ENCODE results near the gene CLEC4F. TPM values are rescaled to one million over a fixed set of nuclear protein-coding genes. Genes with fewer than 3 reads are reported as not detected.

Gene CLEC4F
- total RNA-seq, 6 experiments from 2014 or later, result not detected

GRCh38 chr2:70833246-70833645 is 12.8 kb upstream of the CLEC4F start:
- intact Hi-C loops (cut with DNase I), result no loop called here
- Histone ChIP-seq H3K27me3 (no peaks in the 10 kb centered on the region), H3K36me3 (no peaks in the 10 kb centered on the region), H3K9me3 (no peaks in the 10 kb centered on the region), H3K4me3 (no peak overlapping the region), H3K4me1 (no peaks in the 10 kb centered on the region), H3K27ac (no peak overlapping the region)
- DNase-seq (no peak), ATAC-seq (no peak)
- no peak for TF ChIP-seq POLR2A (IDR thresholded peaks at IDR 0.05)
- TF ChIP-seq, protein P1, sequence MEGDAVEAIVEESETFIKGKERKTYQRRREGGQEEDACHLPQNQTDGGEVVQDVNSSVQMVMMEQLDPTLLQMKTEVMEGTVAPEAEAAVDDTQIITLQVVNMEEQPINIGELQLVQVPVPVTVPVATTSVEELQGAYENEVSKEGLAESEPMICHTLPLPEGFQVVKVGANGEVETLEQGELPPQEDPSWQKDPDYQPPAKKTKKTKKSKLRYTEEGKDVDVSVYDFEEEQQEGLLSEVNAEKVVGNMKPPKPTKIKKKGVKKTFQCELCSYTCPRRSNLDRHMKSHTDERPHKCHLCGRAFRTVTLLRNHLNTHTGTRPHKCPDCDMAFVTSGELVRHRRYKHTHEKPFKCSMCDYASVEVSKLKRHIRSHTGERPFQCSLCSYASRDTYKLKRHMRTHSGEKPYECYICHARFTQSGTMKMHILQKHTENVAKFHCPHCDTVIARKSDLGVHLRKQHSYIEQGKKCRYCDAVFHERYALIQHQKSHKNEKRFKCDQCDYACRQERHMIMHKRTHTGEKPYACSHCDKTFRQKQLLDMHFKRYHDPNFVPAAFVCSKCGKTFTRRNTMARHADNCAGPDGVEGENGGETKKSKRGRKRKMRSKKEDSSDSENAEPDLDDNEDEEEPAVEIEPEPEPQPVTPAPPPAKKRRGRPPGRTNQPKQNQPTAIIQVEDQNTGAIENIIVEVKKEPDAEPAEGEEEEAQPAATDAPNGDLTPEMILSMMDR (IDR thresholded peaks at IDR 0.05), result no peak
- 67% methylated on average over 1 of the region's 1 CpG for WGBS (ENCODE audit: insufficient coverage, low coverage, low lambda C conversion rate, missing lambda C conversion rate)

- H3K9me3 ChIP-seq, result no peaks in the 10 kb centered on the region
- no peaks in the 10 kb centered on the region for H3K36me3 ChIP-seq
- H3K27ac ChIP-seq, result no peak overlapping the region
- DNase-seq (no peak), ATAC-seq (no peak)
- intact Hi-C loops (cut with DNase I), result no loop called here
- H3K4me1 ChIP-seq, result no peaks in the 10 kb centered on the region
- H3K4me3 ChIP-seq, result no peak overlapping the region
- WGBS (ENCODE audit: insufficient coverage, low coverage, low lambda C conversion rate, missing lambda C conversion rate), result 80% methylated on average over 1 of the region's 2 CpGs
- no peak for TF ChIP-seq POLR2A (IDR thresholded peaks at IDR 0.05)
- TF ChIP-seq, protein P1 (IDR thresholded peaks at IDR 0.05), result no peak
- H3K27me3 ChIP-seq, result no peaks in the 10 kb centered on the region
Measured at GRCh38 chr2:70832386-70832785, 12.0 kb upstream of the CLEC4F start.

- no peak for TF ChIP-seq POLR2A (IDR thresholded peaks at IDR 0.05)
- TF ChIP-seq, protein P1 (IDR thresholded peaks at IDR 0.05), result no peak
- DNase-seq, result no peak
- 14% methylated on average over 2 of the region's 6 CpGs for WGBS (ENCODE audit: insufficient coverage, low coverage, low lambda C conversion rate, missing lambda C conversion rate)
- no peaks in the 10 kb centered on the region for H3K9me3 ChIP-seq
- H3K4me3 ChIP-seq, result no peak overlapping the region
- H3K27me3 ChIP-seq, result no peaks in the 10 kb centered on the region
- no peak overlapping the region for H3K27ac ChIP-seq
- H3K36me3 ChIP-seq, result no peaks in the 10 kb centered on the region
- ATAC-seq, result no peak
- intact Hi-C loops (cut with DNase I), result no loop called here
- H3K4me1 ChIP-seq, result no peaks in the 10 kb centered on the region
Measured at GRCh38 chr2:70831861-70832260, 11.5 kb upstream of the CLEC4F start.

GRCh38 chr2:70830366-70830765 is 10.0 kb upstream of the CLEC4F start:
- DNase-seq, result no peak
- Histone ChIP-seq H3K36me3 (no peaks in the 10 kb centered on the region), H3K27ac (no peak overlapping the region), H3K4me3 (no peak overlapping the region), H3K4me1 (no peaks in the 10 kb centered on the region), H3K27me3 (no peaks in the 10 kb centered on the region), H3K9me3 (no peaks in the 10 kb centered on the region)
- no peak for ATAC-seq
- TF ChIP-seq POLR2A (IDR thresholded peaks at IDR 0.05), result no peak
- TF ChIP-seq, protein P1 (IDR thresholded peaks at IDR 0.05), result no peak
- intact Hi-C loops (cut with DNase I), result no loop called here
- WGBS (ENCODE audit: insufficient coverage, low coverage, low lambda C conversion rate, missing lambda C conversion rate), result 7% methylated on average over 4 of the region's 5 CpGs

DNA sequence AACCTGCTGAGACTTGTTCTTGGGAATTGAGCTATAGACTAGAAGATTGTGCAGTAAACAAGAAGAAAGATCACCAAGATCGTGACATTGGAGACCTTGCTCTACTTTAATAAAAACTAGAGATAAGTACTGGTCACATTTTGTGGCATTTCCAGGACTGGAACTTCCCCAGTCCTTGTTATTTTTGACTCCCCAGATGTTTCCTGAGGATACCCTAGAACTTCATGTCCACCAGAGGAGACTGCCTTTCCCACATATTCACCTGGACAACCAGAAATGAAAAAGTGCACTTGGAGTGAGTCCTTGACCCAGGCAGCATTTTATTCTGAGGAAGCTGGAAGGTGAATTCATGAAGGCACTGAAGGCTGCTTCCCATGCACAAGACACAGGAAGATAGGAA is 9.5 kb upstream of the CLEC4F start:
- Histone ChIP-seq H3K27me3 (no peaks in the 10 kb centered on the region), H3K4me1 (no peaks in the 10 kb centered on the region), H3K27ac (no peak overlapping the region), H3K4me3 (no peak overlapping the region), H3K36me3 (no peaks in the 10 kb centered on the region), H3K9me3 (no peaks in the 10 kb centered on the region)
- no peak for ATAC-seq
- DNase-seq, result no peak
- TF ChIP-seq POLR2A (IDR thresholded peaks at IDR 0.05), result no peak
- TF ChIP-seq, protein P1 (IDR thresholded peaks at IDR 0.05), result no peak
- intact Hi-C loops (cut with DNase I), result no loop called here
- 36% methylated on average over 1 of the region's 1 CpG for WGBS (ENCODE audit: insufficient coverage, low coverage, low lambda C conversion rate, missing lambda C conversion rate)

Data from right lobe of liver (tissue), 6 donors.